IPS DF 4.7 (cell line): ENCODE data around the gene DOK3.
"Not testable (repeated sequence)": the region's sequence is repeated elsewhere in the genome, so short reads cannot be mapped to it uniquely, and the experiment has no call there.

ENCODE experiments used
- DNase-seq: peaks from one replicate; pipeline ENCODE4 v3.0.0-alpha.2; 2013; ENCODE audit warnings: low spot score; ENCODE audit errors: extremely low read depth

The DOK3 gene

DNA sequence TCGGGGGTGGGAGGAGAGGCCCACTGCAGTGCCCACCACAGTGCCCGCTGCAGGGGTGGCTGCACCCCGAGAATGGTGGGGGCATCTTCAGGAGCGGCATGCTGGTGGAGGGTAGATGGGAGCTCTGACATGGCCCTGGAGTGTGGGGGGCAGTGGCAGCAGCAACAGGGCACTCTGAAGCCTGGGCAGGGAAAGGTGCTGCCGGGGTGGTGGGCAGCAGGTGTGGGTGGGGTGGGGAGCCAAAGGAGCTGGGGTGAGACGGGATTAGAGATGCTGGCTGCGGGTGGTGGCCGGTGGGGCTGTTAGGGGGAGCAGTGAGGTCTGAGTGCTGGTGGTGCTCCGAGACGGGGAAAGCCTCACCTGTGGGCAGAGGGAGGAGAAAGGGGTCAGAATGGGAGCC is 26.8 kb upstream of the DOK3 start:
- DNase-seq = no peak

- no peak for DNase-seq
Observed at GRCh38 chr5:177535125-177535524, 25.5 kb upstream of the DOK3 start.

DNA sequence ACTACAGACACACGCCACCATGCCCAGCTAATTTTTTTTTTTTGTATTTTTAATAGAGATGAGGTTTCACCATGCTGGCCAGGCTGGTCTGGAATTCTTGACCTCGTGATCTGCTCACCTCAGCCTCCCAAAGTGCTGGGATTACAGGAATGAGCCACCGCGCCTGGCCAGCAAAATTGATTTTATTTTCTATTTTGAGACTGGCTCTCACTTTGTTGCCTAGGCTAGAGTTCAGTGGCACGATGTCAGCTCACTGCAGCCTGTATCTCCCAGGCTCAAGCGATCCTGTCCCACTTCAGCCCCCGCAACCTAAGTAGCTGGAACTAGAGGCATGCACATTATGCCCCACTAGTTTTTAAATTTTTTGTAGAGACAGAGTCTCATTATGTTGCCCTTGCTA is 24.8 kb upstream of the DOK3 start:
- DNase-seq = not testable (repeated sequence)

DNA sequence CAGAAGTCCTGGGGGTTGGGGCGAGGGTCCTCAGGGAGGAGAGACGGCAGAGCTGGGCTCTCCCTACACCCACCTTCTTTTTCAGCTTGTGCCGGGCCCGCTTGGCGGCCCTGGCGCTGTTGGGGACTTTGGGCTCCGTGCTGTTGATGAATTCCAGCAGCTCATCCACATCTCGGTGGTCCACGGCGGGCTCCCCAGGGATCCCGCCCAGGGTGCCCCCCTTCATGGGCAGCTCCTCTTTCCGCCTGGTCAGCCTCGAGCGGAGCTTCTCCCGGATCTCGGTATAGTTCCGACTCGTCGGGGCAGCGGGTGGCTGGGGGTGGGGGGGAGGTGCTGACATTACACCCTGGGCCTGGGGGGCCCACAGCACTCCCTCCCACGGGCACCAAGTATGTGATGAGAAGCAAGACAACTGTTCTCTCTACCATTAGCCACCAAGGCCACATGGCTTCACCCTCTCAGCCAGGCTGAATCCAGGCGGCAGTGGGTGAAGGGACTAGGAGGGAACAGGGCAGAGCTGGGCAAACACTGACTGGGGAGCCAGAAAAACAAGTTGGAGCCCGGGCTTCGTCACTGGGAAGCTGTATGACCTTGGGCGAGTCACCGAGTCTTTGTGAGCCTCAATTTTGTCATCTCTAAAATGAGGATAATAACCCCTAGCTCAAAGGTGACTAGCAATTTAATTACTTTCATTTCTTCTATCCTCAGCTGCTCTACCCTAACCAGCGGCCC is 21.7 kb upstream of the DOK3 start:
- no peak for DNase-seq

GRCh38 chr5:177530638-177531037 is 21.0 kb upstream of the DOK3 start:
- no peak for DNase-seq

GRCh38 chr5:177529247-177530203 is 19.9 kb upstream of the DOK3 start:
- DNase-seq = no peak

DNA sequence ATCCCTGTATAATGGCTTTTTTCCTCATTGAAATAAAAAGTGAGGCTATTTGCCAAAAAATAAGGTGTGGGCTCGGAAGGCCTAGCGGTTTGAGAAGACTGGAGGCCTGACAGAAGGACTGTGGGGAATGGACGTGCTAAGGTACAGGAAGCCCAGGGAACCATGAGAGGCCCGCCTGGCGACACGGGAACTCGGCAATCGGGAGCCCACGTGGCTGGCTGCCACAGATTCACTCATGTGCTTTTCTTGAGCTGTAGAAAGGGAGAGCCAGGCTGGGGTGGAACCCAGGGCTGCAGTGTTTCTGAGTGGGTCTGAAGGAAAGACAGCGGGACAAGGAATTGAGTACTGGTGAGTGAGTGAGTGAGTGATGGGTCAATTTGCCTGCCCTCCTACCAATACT is 19.0 kb upstream of the DOK3 start:
- DNase-seq = no peak

GRCh38 chr5:177527595-177527994 is 18.0 kb upstream of the DOK3 start:
- DNase-seq = no peak

DNA sequence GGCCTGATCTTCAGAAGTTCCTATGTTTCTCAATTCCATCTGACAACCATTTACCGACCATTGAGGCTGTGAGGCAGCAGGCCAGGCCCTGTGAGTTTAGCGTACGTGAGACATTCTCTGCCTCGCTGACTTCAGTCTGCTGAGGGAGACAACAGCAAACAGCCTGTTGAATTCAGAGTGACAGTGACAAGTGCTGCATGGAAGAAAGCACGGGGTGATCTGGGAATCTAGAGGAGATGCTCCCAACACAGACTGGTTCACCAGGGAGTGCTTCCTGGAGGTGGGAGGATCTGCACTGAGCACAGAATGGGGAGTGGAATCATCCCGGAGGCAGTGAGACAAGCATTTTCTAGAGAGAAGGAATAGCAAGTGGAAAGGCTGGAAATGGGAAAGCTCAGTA is 17.2 kb upstream of the DOK3 start:
- no peak for DNase-seq

GRCh38 chr5:177526191-177526590 is 16.6 kb upstream of the DOK3 start:
- no peak for DNase-seq

DNA sequence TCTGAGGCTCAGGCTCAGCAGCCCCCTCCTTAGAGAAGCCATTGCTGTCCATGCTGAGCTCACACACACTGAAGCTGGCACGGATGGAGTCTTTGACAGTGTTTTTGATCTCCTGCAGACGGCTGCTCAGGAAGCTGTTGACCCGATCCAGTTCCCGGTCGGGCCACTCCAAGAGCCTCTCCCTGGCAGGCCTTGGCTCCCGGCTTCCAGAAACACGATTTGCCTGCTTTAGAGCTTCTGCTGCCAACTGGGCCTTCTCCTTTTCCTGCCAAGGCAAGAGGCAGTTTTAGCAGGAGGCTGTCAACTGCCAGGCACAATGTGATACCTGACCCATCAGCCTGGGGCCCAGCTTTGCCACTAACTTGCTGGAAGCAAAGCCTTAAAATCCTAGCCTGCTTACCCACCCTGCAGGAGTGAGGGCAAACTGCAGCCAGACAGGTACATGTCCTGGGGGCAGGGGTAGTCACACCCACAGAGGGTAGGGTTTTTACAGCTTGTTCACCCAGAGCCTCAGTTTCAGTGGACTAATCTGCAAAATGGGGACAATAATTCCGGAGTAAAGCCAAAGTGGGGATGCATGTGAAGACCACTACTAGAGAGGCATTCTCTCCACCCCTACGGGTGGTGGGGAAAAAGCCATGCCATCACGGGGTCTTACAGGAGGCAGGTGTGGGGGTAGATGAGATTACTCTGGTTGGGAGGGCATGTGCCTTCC is 15.5 kb upstream of the DOK3 start:
- no peak for DNase-seq

- no peak for DNase-seq
Observed at GRCh38 chr5:177524539-177524900, 14.9 kb upstream of the DOK3 start.

GRCh38 chr5:177523711-177524538 is 14.3 kb upstream of the DOK3 start:
- no peak for DNase-seq

DNA sequence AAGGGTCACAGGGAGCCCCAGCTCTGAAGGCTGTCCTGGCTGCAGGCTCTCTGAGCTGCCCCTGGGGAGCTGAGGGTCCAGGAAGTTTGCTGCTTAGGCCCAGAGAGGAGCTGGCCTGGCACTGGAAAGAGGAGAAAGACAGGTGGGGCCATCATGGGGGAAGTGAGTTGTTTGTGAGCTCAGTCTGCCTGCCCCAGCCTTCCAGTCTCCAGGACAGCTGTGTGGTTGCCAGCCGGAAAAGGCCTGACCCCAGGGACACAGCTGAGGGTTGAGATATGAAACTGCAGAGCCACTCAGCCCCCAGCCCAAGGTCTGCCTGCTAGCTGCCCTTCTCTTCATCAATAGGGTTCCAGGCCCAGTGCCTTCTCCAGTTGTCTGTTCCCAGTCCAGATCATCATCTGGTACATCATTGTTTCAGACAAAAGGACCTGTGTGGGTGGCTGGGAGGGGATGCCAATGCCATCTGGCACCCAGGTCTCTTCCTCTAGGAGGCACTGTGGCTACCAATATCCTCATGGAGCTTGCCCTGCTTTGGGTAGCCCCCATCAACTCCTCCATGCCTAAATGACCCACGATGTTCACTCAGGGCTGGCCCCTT is 11.4 kb upstream of the DOK3 start:
- no peak for DNase-seq

DNA sequence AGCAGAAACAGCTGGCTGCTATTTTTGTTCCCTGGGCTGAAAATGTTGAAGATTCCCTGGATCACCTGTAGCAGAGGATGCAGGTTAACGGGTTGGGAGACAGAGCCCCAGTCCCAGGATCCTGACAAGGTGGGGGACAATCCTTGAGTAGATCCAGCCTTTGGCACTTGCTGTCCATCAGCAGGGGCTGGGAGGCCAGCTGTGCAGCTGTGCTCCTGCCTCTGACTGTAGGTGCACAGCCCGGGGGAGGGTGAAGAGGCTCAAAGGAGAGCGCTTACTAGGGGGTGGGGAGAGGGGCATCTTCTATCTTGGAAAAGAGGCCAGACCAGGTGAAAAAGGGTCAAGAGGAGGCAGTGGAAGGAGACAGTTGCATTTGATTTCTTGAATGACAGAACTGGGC is 10.6 kb upstream of the DOK3 start:
- DNase-seq = no peak

DNA sequence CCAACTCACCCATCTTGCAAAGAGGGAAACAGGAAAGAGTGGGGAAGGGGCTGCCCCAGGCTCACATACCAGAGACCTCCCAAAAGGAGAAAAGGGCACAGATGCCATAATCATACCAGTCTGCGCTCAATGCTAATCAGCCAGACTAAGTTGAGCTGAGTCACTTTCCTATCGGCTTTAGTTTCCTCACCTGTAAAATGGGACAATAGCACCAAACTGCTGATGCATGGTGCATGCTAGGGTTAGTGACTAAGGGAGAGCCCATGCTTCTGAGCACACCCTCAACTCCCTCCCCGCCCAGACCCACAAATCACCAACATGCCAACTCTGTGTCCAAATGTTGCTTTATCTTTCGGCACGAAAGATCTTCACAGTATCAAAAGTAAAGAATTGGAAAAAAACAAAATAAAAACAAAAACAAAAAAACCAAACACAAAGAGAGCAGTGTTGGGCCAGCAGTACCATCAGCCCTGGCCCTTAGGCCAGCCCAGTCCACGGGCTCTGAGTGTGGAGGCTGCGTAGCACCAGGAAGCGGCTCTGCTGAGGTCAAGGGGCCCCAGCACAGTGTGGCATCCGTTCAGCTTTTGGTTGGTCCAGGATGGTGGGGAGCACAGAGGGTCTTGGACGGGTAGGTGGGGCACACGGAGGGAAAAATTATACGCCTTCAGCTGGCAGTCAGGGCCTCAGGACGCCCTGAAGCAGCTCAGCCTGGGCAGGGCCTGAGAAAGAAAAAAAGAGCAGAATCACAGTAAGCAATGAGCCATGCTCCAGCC is 10.0 kb upstream of the DOK3 start:
- DNase-seq = no peak

- DNase-seq = peak; percentile 95
Observed at GRCh38 chr5:177516601-177517568, 7.3 kb upstream of the DOK3 start, which contains the start of gene DDX41. Gene DDX41 (minus strand): TSS chr5:177516961. CDS start chr5:177516945, 16 bp downstream.

GRCh38 chr5:177515580-177515979 is 6.0 kb upstream of the DOK3 start:
- no peak for DNase-seq

- no peak for DNase-seq
Observed at GRCh38 chr5:177514541-177514940, 4.9 kb upstream of the DOK3 start.
